ENCODE data around the gene SARDH.
"Not testable (repeated sequence)": the region's sequence is repeated elsewhere in the genome, so short reads cannot be mapped to it uniquely, and the experiment has no call there.

SARDH gene

GRCh38 chr9:133759146-133759900 is 21.2 kb upstream of the SARDH start:
- no peak for DNase-seq

DNA sequence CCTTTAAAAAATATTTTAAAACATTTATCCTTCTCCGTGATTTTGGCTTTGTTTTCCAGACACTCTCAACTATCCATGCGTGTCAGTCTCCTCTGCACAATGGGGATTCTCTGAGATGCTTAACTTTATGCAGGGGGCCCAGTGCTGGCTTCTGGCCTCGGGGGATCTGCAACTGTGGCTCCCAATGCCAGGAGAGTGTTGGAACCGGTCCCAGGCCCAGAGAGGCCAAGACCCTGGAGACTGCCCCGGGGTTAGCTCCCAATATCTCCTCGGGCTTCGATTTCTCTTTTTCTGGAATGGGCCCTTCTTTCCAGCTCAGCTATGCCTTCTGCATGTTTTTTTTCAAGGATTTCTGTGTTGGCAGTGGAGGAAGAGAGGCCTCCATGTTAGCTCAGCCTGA is 20.1 kb upstream of the SARDH start:
- no peak for DNase-seq

- DNase-seq, result no peak
Observed at GRCh38 chr9:133754688-133755227, 16.6 kb upstream of the SARDH start.

DNA sequence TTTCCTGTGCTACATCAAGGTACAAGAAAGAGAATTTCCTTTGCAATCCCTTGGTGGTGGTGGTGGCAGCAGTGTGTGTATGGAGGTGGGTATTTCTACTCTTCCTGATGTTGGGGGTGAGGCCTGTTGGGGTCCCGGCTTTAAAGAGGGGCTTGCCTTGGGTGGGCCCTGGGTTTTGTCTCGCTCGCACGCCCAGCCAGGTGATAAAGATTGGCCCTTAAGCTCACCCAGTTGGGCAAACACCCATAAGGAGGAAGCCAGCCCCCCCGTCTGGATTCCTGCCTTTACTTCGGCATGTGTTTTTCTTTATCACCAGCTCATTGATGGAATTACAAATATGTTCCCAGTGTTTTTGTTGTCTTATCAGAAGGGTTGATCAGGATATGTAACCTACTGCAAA is 16.0 kb upstream of the SARDH start:
- no peak for DNase-seq

DNA sequence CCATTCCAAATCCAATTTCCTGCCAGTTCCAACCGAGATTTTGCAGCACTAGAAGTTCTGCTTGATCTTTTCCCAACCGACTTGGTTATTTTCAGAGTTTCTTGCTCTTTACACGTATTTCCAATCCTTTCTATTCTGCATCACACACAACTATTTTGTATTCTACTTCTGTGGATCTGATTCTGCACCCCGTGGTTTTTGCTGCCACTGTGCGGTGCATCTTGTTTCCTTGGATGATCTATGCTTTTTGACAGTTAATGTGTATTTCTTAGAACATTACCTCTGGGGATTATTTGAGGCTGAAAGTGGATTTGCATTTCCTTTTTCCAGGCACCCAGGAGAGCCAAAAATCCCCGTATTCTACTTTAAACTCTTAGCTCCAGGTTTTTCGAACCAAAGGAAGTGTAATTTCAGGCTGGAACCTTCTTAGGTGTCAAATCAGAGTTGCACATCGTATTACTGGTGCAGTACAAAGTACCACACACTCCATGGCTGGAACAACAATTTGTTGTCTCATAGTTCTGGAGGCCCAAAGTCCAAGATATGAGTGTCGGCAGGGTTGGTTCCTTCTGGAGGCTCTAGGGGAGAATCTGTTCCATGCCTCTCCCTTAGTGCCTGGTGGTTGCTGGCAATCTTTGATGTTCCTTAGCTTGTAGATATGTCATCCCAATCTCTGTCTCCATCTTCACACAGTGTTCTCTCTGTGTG is 14.7 kb upstream of the SARDH start:
- no peak for DNase-seq

GRCh38 chr9:133750982-133751649 is 13.0 kb upstream of the SARDH start:
- no peak for DNase-seq

DNA sequence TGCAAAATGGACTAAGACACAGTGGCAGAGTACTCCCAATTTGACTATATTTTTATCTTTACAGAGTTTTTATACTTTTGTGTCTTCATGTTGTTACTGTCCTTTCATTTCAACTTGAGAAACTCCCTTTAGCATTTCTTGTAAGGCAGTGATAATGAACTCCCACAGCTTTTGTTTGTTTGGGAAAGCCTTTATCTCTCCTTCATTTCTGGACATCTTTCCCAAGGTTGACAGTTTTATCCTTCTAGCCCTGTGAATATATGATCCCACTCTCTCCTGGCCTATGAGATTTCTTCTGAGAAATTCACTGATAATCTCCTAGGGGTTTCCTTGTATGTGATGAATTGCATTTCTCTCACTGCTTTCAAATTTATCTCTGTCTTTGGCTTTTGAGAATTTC is 9.2 kb upstream of the SARDH start:
- DNase-seq, result no peak

DNA sequence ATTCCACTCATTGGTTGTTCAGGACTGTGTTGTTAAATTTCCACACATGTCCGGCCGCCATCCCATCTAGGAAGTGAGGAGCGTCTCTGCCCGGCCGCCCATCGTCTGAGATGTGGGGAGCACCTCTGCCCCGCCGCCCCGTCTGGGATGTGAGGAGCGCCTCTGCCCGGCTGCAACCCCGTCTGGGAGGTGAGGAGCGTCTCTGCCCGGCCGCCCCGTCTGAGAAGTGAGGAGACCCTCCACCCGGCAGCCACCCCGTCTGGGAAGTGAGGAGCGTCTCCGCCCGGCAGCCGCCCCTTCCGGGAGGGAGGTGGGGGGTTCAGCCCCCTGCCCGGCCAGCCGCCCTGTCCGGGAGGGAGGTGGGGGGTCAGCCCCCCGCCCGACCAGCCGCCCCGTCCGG is 6.4 kb upstream of the SARDH start:
- not testable (repeated sequence) for DNase-seq

- peak; percentile 64 for DNase-seq
Observed at GRCh38 chr9:133742849-133743444, 4.8 kb upstream of the SARDH start.

DNA sequence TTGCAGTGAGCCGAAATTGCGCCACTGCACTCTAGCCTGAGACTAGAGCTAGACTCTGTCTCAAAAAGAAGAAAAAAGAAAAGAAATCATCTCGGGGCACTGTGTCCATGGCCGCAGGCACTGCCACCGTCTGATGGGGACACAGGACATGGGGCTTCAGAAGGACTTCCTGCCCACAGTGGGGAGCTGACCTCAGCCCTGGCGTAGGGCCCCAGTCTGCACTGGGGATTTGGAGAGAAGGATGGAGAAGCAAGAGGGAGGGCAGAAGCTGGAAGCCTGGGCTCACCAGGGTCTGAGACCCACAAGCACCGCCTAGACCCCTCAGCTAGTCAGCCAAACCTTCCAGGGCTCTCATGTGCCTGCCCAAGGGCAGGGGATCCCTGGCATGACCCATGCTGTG is 4.1 kb upstream of the SARDH start:
- DNase-seq, result no peak

DNA sequence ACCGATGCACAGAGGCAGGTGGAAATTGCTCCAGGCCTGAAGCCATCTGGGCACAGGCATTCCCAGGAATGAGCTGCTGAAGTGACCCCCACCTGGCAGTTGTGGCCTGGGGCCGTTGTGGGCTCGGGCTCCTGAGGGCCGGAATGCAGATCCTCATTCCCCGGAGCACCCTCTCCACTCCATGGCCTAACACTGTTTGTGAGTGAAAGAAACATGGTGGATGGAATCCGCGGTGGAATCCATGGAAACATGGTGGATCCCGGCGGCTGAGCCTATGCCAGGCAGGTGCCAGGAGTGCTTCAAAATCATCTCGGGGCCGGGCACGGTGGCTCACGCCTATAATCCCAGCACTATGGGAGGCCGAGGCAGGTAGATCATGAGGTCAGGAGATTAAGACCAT is 3.6 kb upstream of the SARDH start:
- no peak for DNase-seq

- no peak for DNase-seq
Observed at GRCh38 chr9:133740911-133741310, 2.8 kb upstream of the SARDH start.

GRCh38 chr9:133739408-133740280 is 1.5 kb upstream of the SARDH start:
- DNase-seq, result no peak

DNA sequence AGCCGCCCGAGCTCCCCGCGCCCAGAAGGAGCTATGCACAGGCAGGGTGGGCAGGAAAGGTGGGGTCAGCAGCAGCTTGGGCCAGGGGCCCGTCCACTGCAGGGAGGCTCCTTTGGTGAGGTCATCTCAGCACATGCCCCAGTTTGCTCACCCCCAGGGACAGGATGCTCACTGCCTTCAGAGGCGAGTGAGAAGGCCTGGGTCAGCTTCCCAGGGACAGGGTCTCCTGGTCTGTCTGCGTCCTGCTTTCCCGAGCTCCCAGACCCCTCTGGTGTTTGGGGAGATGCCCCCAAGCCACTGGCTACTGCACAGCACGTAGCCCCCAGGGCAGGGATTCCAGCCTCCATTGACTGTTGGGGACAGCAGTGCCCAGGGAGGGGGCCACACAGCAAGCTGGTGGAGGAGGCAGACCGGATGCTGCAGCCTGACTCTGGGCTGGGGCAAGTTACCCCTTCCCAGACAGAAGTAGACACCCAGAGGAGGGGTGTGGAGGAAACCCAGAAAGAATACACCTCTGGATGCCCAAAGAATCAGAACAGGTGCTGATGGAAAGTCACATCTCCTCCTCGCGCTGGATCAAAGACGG is 581 bp upstream of the SARDH start:
- DNase-seq, result no peak

DNA sequence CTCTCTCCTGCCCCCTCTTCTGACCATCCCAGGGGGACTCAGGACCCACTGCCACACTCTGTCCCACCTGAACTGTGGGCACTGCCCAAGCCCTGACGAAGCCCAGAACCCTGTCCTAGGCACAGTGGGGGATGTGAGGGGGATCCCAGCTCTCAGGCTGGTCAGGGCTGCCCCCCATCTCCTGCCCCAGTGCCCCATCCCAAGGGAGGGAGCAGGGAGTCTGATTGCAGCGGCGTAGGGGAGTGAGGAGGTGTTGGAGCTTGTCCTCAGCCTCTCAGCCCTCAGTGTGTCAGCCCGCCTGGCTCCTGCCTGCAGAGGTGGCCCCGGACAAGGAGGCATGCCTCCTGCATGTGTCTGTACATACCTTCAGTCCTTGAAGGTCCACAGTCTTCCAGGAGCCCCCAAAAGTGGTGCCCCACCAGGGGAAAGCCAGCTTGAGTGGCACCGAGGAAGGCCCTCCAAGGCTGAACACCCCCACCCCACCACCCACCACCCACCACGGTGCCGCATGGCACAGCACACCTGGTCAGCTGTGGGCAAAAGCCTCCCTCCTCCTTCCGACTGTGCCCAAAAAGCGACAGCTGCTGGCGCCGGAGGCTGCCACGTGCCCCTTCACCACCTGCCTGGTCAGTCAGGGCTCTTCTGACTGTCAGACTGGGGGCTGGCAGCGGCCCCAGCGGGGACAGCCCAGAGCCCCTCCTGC is 930 bp downstream of the SARDH start:
- DNase-seq, result no peak

DNA sequence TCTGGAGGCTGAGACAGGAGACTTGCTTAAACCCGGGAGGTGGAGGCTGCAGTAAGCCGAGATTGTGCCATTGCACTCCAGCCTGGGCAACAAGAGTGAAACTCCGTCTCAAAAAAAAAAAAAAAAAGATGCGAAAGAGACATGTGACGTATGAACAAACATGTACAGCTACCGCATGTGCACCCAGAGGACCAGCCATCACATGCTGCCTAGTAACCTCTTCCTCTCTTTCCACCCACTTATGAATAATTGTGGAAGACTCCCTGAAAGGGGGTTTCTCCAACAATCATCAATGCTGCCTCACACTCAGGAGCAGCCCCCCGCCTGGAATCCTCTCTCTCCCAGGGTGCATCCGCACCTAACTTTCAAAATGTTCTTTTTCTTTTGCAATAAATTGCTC is 2.2 kb downstream of the SARDH start:
- no peak for DNase-seq

- no peak for DNase-seq
Observed at GRCh38 chr9:133735415-133735775, 2.8 kb downstream of the SARDH start.

DNA sequence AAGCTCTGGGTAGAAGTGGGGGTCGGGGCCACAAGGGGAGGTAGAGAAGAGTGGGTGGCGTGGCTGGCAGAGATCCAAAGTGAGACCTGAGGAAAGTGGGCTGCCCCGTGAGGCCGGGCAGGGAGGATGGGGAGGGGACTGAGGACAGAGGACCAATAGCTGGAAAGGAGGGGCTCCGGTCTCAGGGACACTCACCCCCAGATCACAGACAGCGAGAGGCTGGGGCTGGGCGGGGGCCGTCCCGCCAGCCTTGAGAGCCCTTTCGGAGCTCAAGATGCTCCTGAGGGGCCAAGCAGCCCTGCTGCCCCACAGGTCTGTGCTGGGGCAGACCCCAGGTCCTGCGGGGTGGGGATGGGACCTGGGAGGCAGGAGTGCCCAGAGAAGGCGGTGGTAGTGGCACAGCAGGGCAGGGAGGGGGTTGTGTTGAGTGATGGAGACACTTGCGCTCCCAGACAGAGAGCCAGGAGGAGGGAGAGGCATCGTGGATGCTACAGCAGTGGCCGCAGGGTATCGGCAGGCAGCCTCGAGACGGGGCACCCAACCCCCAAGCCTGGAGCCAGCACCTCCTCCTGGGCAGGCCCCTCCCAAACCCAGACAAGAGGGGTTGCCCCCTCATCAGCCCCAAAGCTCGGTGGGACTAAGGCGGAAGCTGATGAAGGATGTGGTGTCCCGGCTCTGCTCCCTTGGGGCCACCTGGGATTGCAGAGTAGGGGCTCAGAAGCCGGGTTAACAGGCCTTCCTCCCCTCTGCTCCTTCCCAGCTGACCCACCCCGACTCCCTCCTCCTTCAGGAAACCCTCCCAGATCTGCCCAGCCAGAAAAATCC is 3.4 kb downstream of the SARDH start:
- no peak for DNase-seq

GRCh38 chr9:133733796-133734533 is 4.2 kb downstream of the SARDH start:
- DNase-seq, result no peak

DNA sequence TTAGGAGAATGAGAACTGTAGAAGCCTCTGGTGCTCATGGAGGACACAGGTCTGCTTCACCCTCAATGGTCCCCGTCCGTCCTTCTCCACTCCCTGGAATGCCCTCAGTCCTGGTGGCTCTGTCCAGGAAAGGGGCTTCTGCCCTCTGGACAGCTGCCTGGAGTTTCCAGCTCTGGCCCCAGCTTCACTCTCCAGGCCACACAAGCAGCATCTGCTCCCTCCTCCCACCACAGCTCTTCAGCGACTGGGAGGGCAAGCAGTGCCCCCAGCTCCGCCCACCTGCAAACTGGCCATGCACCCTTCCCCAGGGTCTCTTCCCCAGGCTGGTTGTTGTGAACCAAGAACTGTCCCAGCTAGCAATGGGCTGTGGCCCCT is 4.7 kb downstream of the SARDH start:
- no peak for DNase-seq

Measured in CD4-positive, alpha-beta T cell treated with Interleukin-12 subunit alpha and Interleukin-12 subunit beta, for 1 hour (primary cell).